ENCODE results near the gene TP53TG5.

GRCh38 chr20:45420125-45420524 is 42.0 kb upstream of the TP53TG5 start:
- TF ChIP-seq POLR2AphosphoS5 (IDR thresholded peaks at IDR 0.05; ENCODE audit: borderline replicate concordance, low read depth, low read length) (no peak), EZH2 (IDR thresholded peaks at IDR 0.05) (no peak)
